IMR-90 (cell line): Measurements from ENCODE around the gene SMAD7. TPM values are rescaled to one million over a fixed set of nuclear protein-coding genes. Genes with fewer than 3 reads are reported as not detected.

Source experiments
- ATAC-seq: fragments of 200-7000 bp; cut with Tn5 transposase; 2 replicates; pipeline ENCODE4 v1.9.1; 2020; ENCODE audit warnings: low read depth, mild to moderate bottlenecking, moderate library complexity
- BruUV-seq: library from RNA; stranded (reverse); fragments of 400-500 nt; replicated peaks from 2 replicates; lab custom pipeline; 2021; lab: Mats Ljungman, UMichigan
- CTCF ChIA-PET: fragments of 300-600 bp; formaldehyde crosslinking; extraction: SDS; loops from one replicate; lab custom pipeline; 2021; ENCODE audit warnings: antibody characterized with exemption; lab: Yijun Ruan, JAX
- POLR2A ChIA-PET: fragments of 300-600 bp; sonication (Branson Sonifier 250); formaldehyde crosslinking; loops from one replicate; lab custom pipeline; 2022; ENCODE audit warnings: antibody characterized with exemption; ENCODE audit not compliant: unreplicated experiment; lab: Charles Lee
- DNase-seq: peaks from one replicate; pipeline ENCODE4 v3.0.0; 2013
- H2AFZ ChIP-seq: replicated peaks from 2 replicates; pipeline ENCODE3; 2013; ENCODE audit warnings: low read length, mild to moderate bottlenecking; ENCODE audit not compliant: poor library complexity
- H2AK5ac ChIP-seq: 2 replicates; pipeline ENCODE4 v1.6.1; 2013; ENCODE audit warnings: low read depth, low read length, inconsistent platforms
- H2AK9ac ChIP-seq: replicated peaks from 2 replicates; pipeline ENCODE3; 2013; ENCODE audit warnings: mild to moderate bottlenecking, low read depth, low read length, moderate library complexity; ENCODE audit not compliant: poor library complexity
- H2BK120ac ChIP-seq: 2 replicates; pipeline ENCODE4 v1.6.1; 2013; ENCODE audit warnings: low read depth, low read length, inconsistent platforms
- H2BK15ac ChIP-seq: 3 replicates; pipeline ENCODE4 v1.6.1; 2013; ENCODE audit warnings: low read depth, low read length, inconsistent platforms
- H2BK20ac ChIP-seq: 2 replicates; pipeline ENCODE4 v1.6.1; 2013; ENCODE audit warnings: low read depth, mild to moderate bottlenecking, inconsistent platforms, low read length, moderate library complexity
- H2BK5ac ChIP-seq: 2 replicates; pipeline ENCODE4 v1.6.1; 2013; ENCODE audit warnings: mild to moderate bottlenecking, low read depth, low read length, inconsistent platforms; ENCODE audit not compliant: poor library complexity, severe bottlenecking
- H3K14ac ChIP-seq: replicated peaks from 2 replicates; pipeline ENCODE4 v1.6.1; 2013; ENCODE audit warnings: low read depth, low read length, inconsistent platforms
- H3K18ac ChIP-seq: 2 replicates; pipeline ENCODE4 v1.6.1; 2013; ENCODE audit warnings: low read depth, low read length, control low read depth
- H3K23ac ChIP-seq: 2 replicates; pipeline ENCODE4 v1.6.1; 2013; ENCODE audit warnings: low read depth, low read length, inconsistent platforms
- H3K27ac ChIP-seq: 2 replicates; pipeline ENCODE4 v1.5.1; 2013; ENCODE audit warnings: mild to moderate bottlenecking, control low read depth, low read length; ENCODE audit not compliant: insufficient read depth
- H3K27me3 ChIP-seq: 2 replicates; pipeline ENCODE4 v1.6.1; 2013; ENCODE audit warnings: low read length; ENCODE audit not compliant: control insufficient read depth, insufficient read depth
- H3K36me3 ChIP-seq: 2 replicates; pipeline ENCODE4 v1.6.1; 2013; ENCODE audit warnings: low read length, mixed read lengths; ENCODE audit not compliant: control insufficient read depth, insufficient read depth
- H3K4ac ChIP-seq: 2 replicates; pipeline ENCODE4 v1.6.1; 2013; ENCODE audit warnings: low read depth, low read length, inconsistent platforms
- H3K4me1 ChIP-seq: 2 replicates; pipeline ENCODE4 v1.6.1; 2013; ENCODE audit warnings: low read length, mixed read lengths; ENCODE audit not compliant: control insufficient read depth, insufficient read depth
- H3K4me2 ChIP-seq: 2 replicates; pipeline ENCODE4 v1.6.1; 2013; ENCODE audit warnings: low read depth, mild to moderate bottlenecking, control low read depth, low read length, moderate library complexity
- H3K4me3 ChIP-seq: 2 replicates; pipeline ENCODE4 v1.5.1; 2013; ENCODE audit warnings: low read depth, mild to moderate bottlenecking, control low read depth, low read length, moderate library complexity; ENCODE audit not compliant: insufficient read depth
- H3K56ac ChIP-seq: 2 replicates; pipeline ENCODE4 v1.6.1; 2013; ENCODE audit warnings: low read length, inconsistent platforms; ENCODE audit not compliant: insufficient read depth; ENCODE audit errors: extremely low read depth
- H3K79me1 ChIP-seq, 2 experiments: 2 replicates each; pipeline ENCODE4 v1.6.1; 2013; ENCODE audit warnings: low read length in 2 of 2, inconsistent platforms in 1 of 2, low read depth in 1 of 2
- H3K9ac ChIP-seq: 2 replicates; pipeline ENCODE4 v1.6.1; 2013; ENCODE audit warnings: low read depth, low read length, control low read depth
- H3K9me1 ChIP-seq: 2 replicates; pipeline ENCODE4 v1.6.1; 2013; ENCODE audit warnings: low read length, inconsistent platforms; ENCODE audit not compliant: insufficient read depth
- H3K9me3 ChIP-seq: 2 replicates; pipeline ENCODE4 v1.6.1; 2013; ENCODE audit warnings: low read length; ENCODE audit not compliant: control insufficient read depth, insufficient read depth
- H4K20me1 ChIP-seq: 2 replicates; pipeline ENCODE4 v1.6.1; 2013; ENCODE audit warnings: low read length, inconsistent platforms; ENCODE audit not compliant: insufficient read depth
- H4K5ac ChIP-seq: 2 replicates; pipeline ENCODE4 v1.6.1; 2013; ENCODE audit warnings: mild to moderate bottlenecking, low read depth, low read length, control low read depth
- H4K8ac ChIP-seq, 2 experiments: 2 replicates each; pipeline ENCODE4 v1.6.1; 2013; ENCODE audit warnings: low read depth in 2 of 2, low read length in 2 of 2, control low read depth in 1 of 2, inconsistent platforms in 1 of 2
- H4K91ac ChIP-seq: 2 replicates; pipeline ENCODE4 v1.6.1; 2013; ENCODE audit warnings: low read depth, low read length, inconsistent platforms; ENCODE audit not compliant: insufficient read depth
- FOS ChIP-seq: fragments of 150-350 bp; IDR thresholded peaks from 2 replicates; pipeline ENCODE4 v1.6.1; 2016; ENCODE audit warnings: low read depth, low read length
- WGBS, 2 experiments: methylation state at CpG; one replicate each; pipeline versions ENCODE4 v1.1.5 to v1.1.7; 2013; ENCODE audit warnings: missing lambda C conversion rate in 2 of 2; ENCODE audit not compliant: insufficient read length in 1 of 2; ENCODE audit errors: extremely low coverage in 2 of 2; 5-methylcytosine and 5-hydroxymethylcytosine counted together
- dilution Hi-C: fragments of 300-500 bp; cut with HindIII; formaldehyde crosslinking; loops from one replicate; pipeline ENCODE4 v1.14.3; 2018; ENCODE audit warnings: low sequenced_read_pairs; ENCODE audit not compliant: unreplicated experiment
- in situ Hi-C: fragments of 300-500 bp; cut with MboI; formaldehyde crosslinking; loops from 3 replicates; pipeline ENCODE4 v1.14.3; 2019; ENCODE audit warnings: low sequenced_read_pairs, inconsistent platforms, mixed read lengths
- intact Hi-C: fragments of 100-400 bp; cut with micrococcal nuclease; formaldehyde crosslinking; loops from 2 replicates; pipeline ENCODE4 v1.10.0; 2022
- polyA plus RNA-seq, 3 experiments: library from polyadenylated mRNA; depleted of rRNA; stranded (reverse); fragments of >200 nt; gene quantifications; 2 replicates each; pipeline ENCODE4 v1.2.3, GENCODE V29; 2012; ENCODE audit warnings: low replicate concordance in 1 of 3
- total RNA-seq: library from RNA; depleted of rRNA; stranded (reverse); fragments of >200 nt; gene quantifications from 2 replicates; pipeline ENCODE4 v1.2.3, GENCODE V29; 2012
- TF ChIP-seq, protein P1 (sequence below): fragments of 150-350 bp; IDR thresholded peaks from 2 replicates; pipeline ENCODE4 v1.6.1; 2016; ENCODE audit warnings: low read depth, mild to moderate bottlenecking, low read length, moderate library complexity, borderline replicate concordance

The SMAD7 gene
- total and polyA plus RNA-seq, 2 of the 4 experiments (the other 2 are of a cell fraction) = 15.8 to 17.6 TPM

DNA sequence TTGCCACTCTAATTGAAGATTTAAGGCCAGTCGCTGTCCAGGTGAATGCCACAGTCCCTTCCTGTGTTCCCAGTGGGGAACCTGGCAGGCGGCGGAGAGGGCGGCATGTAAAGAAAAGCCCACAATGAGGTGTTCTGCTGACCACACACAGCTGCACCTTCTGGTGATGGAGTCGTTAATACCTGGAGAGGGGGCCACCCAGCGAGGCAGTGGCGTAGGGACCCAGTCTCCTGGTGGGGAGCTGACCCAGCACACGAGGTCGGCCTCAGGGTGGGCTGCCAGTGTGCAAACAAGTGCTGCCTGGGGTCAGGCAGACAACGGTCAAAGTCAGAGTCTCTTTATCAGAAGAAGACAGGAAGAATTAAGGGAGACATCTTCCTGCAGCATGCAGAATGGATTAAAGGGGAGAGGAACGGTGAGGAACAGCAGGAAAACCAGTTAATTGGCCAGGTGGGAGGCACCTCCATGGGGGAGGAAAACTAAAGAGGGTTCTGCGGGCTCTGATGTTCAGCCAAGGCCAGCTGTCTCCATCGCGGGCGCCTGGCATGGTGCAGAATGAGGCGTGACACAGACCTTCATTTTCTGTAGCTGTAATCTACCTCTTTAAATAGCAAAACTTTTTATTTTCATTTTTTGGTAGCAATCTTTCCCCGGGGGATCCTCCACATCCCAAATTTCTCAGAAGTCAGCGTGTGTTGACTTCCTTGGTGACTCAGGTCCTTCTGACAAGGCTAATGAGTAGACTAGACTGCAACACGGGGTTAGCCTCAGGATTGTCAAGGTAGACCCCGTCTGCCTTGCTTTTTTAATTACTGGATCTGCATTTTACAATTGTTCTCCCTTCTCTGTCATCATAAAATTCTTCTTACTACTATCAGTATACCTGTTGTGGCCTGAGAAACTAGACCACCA is 78.3 kb downstream of the SMAD7 start:
- Histone ChIP-seq H3K79me1 (peaks cover 0 to 3% of the 10 kb centered on the region in 2 experiments; a peak in 1 of 4 replicates), H2BK15ac (peak overlapping the region; percentile 69; the same call in 2 of the 3 replicates), H3K14ac (peak overlapping the region; percentile 67; the same call in 1 of the 2 replicates), H4K20me1 (no peaks in the 10 kb centered on the region), H3K9me1 (peaks cover 21% of the 10 kb centered on the region), H3K23ac (peak overlapping the region; percentile 53), H3K4me2 (no peak overlapping the region), H2BK5ac (peak overlapping the region; percentile 34), H2BK120ac (peak overlapping the region; percentile 73), H2AFZ (peak overlapping the region; percentile 24), H3K27me3 (no peaks in the 10 kb centered on the region), H3K4me1 (peaks cover 14% of the 10 kb centered on the region), H3K4ac (peak overlapping the region; percentile 74), H2BK20ac (peak overlapping the region; percentile 93), H3K36me3 (no peaks in the 10 kb centered on the region), H3K27ac (no peak overlapping the region), H2AK5ac (peak overlapping the region; percentile 83), H4K8ac (peak overlapping the region in 1 of 2 experiments; percentile 66; a peak in 1 of 4 replicates), H3K9me3 (no peaks in the 10 kb centered on the region), H3K56ac (no peak overlapping the region), H4K5ac (peak overlapping the region; percentile 16; the same call in 1 of the 2 replicates), H3K18ac (peak overlapping the region; percentile 54), H2AK9ac (no peak overlapping the region), H3K4me3 (no peak overlapping the region), H4K91ac (peak overlapping the region; percentile 83), H3K9ac (no peak overlapping the region)
- ATAC-seq = no peak
- CTCF ChIA-PET = no interaction called here
- WGBS, 2 experiments = 53% methylated on average over 2 of the region's 20 CpGs; no CpG with 5 or more reads in 1 of the 2 experiments
- 0 out of 2 replicates have a peak, but pooled peaks have one; percentile 34 for TF ChIP-seq FOS
- TF ChIP-seq, protein P1, sequence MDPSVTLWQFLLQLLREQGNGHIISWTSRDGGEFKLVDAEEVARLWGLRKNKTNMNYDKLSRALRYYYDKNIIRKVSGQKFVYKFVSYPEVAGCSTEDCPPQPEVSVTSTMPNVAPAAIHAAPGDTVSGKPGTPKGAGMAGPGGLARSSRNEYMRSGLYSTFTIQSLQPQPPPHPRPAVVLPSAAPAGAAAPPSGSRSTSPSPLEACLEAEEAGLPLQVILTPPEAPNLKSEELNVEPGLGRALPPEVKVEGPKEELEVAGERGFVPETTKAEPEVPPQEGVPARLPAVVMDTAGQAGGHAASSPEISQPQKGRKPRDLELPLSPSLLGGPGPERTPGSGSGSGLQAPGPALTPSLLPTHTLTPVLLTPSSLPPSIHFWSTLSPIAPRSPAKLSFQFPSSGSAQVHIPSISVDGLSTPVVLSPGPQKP = no peak
- dilution Hi-C loops = no loop called here
- POLR2A ChIA-PET = no interaction called here
- peak; percentile 45 for DNase-seq
- no TSS peak for BruUV-seq
- in situ Hi-C loops = no loop called here
- intact Hi-C loops = no loop called here
